Lung (tissue), 12 donors: ENCODE data around the gene ELMOD1. TPM values are rescaled to one million over a fixed set of nuclear protein-coding genes. Genes with fewer than 3 reads are reported as not detected.

Experiments used
- ATAC-seq: fragments of 200-7000 bp; cut with Tn5 transposase; one replicate; pipeline ENCODE4 v1.9.1; 2020; ENCODE audit warnings: moderate number of reproducible peaks; ENCODE audit not compliant: insufficient read depth, low FRiP score
- DNase-seq, 3 donors: peaks; one replicate each; pipeline ENCODE4 v3.0.0-alpha.2; 2013 to 2017
- H3K27ac ChIP-seq, 2 donors: one replicate each; pipeline ENCODE4 v1.5.1; 2013; ENCODE audit warnings: mild to moderate bottlenecking in 2 of 2, moderate library complexity in 2 of 2, control low read depth in 1 of 2, inconsistent platforms in 1 of 2, low read depth in 1 of 2, low read length in 1 of 2
- H3K27me3 ChIP-seq, 3 donors: one replicate each; pipeline ENCODE4 v1.5.1; 2013; ENCODE audit warnings: low read length in 2 of 3; ENCODE audit not compliant: control insufficient read depth in 3 of 3, insufficient read depth in 3 of 3
- H3K36me3 ChIP-seq, 4 donors: one replicate each; pipeline ENCODE4 v1.5.1; 2013; ENCODE audit warnings: low read length in 4 of 4, mild to moderate bottlenecking in 1 of 4, moderate library complexity in 1 of 4; ENCODE audit not compliant: control insufficient read depth in 4 of 4, insufficient read depth in 4 of 4
- H3K4me1 ChIP-seq, 5 donors: one replicate each; pipeline ENCODE4 v1.5.1; 2013; ENCODE audit warnings: low read length in 5 of 5, mild to moderate bottlenecking in 2 of 5, moderate library complexity in 1 of 5; ENCODE audit not compliant: control insufficient read depth in 5 of 5, insufficient read depth in 5 of 5
- H3K4me3 ChIP-seq: one replicate; pipeline ENCODE4 v1.5.1; 2013; ENCODE audit warnings: mild to moderate bottlenecking, control low read depth, moderate library complexity
- H3K9ac ChIP-seq, 2 donors: one replicate each; pipeline ENCODE4 v1.5.1; 2013; ENCODE audit warnings: low read length in 2 of 2, control low read depth in 1 of 2; ENCODE audit not compliant: insufficient read depth in 1 of 2
- H3K9me3 ChIP-seq, 4 donors: one replicate each; pipeline ENCODE4 v1.5.1; 2013; ENCODE audit warnings: low read length in 3 of 4, mild to moderate bottlenecking in 1 of 4, moderate library complexity in 1 of 4; ENCODE audit not compliant: control insufficient read depth in 4 of 4, insufficient read depth in 3 of 4
- WGBS, 2 donors: extraction: QIAGEN DNeasy Blood & Tissue Kit; methylation state at CpG; one replicate each; pipeline ENCODE4 v1.1.7; 2013; 5-methylcytosine and 5-hydroxymethylcytosine counted together
- polyA plus RNA-seq, 2 donors: library from polyadenylated mRNA; stranded (reverse); fragments of 200-250 nt; gene quantifications; one replicate each; pipeline ENCODE4 v1.2.1, GENCODE V29; 2013
- total RNA-seq, 2 donors: library from RNA; depleted of rRNA in 1 of 2; stranded (reverse); fragments of >200 nt in 1 of 2; gene quantifications; one replicate each; pipeline ENCODE4 v1.2.1, GENCODE V29; 2014 to 2021
- TF ChIP-seq, protein P1 (sequence below): IDR thresholded peaks from 2 replicates; pipeline ENCODE4 v1.5.1; 2012; ENCODE audit warnings: mild to moderate bottlenecking; ENCODE audit errors: control extremely low read depth, extremely low read depth
- donor health status: control.
- donor health status: control.
- donor health status: Bipolar disorder and iron deficiency.
- donor health status: healthy.
- donor health status: DM: yes; HTN: yes; CAD: no.

The ELMOD1 gene
- total and polyA plus RNA-seq, 4 donors: 0.19 to 1.9 (median 0.82) TPM

DNA sequence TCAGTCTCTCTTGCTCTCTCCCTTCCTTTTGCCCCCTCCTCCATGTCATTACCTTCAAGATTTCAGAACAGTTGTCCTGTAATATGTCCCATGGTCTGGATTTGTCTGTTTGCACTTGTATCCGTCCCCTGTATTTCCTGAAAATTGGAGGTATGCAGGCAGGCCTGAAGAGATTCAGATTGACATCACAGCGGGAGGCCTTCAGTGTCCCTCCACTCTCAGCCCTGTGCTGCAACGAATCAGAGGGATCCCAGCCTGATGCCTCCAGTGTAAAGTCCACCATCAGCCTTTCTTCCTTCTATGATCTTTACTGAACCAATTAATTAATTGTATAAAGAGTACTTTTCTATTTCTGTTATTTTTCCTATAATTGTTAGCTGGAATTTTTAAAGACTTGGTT is 57.3 kb downstream of the ELMOD1 start:
- Histone ChIP-seq H3K36me3 (no peaks in the 10 kb centered on the region), H3K4me3 (no peak overlapping the region), H3K9ac (no peak overlapping the region), H3K4me1 (no peaks in the 10 kb centered on the region), H3K27me3 (no peaks in the 10 kb centered on the region), H3K27ac (no peak overlapping the region), H3K9me3 (no peaks in the 10 kb centered on the region)
- 78 to 88% methylated on average over 3 of the region's 3 CpGs for WGBS, 2 donors
- TF ChIP-seq, protein P1, sequence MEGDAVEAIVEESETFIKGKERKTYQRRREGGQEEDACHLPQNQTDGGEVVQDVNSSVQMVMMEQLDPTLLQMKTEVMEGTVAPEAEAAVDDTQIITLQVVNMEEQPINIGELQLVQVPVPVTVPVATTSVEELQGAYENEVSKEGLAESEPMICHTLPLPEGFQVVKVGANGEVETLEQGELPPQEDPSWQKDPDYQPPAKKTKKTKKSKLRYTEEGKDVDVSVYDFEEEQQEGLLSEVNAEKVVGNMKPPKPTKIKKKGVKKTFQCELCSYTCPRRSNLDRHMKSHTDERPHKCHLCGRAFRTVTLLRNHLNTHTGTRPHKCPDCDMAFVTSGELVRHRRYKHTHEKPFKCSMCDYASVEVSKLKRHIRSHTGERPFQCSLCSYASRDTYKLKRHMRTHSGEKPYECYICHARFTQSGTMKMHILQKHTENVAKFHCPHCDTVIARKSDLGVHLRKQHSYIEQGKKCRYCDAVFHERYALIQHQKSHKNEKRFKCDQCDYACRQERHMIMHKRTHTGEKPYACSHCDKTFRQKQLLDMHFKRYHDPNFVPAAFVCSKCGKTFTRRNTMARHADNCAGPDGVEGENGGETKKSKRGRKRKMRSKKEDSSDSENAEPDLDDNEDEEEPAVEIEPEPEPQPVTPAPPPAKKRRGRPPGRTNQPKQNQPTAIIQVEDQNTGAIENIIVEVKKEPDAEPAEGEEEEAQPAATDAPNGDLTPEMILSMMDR: no peak
- no peak for DNase-seq
- ATAC-seq: no peak

DNA sequence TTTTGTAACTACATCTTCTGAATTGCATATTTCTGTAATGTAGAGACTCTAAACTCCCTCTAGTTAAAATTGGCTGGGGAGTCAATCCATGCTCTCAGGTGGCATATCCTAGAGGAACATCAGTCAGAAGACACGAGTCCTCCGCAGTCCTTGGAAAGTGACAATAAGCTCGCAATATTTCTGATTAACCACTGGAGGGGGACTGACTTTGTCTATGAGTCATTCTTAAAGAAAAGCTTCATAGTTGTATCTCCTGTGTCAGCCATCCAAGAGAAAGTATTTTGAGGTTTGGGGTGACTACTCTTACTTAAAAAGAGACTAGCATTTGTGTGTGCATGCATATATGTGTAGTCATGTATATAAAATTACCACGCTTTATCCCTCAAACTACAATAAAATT is 60.7 kb downstream of the ELMOD1 start:
- Histone ChIP-seq H3K9me3 (no peaks in the 10 kb centered on the region), H3K9ac (no peak overlapping the region), H3K4me1 (no peaks in the 10 kb centered on the region), H3K27ac (no peak overlapping the region), H3K27me3 (peaks cover 0 to 2% (median 0%) of the 10 kb centered on the region in 3 donors), H3K36me3 (no peaks in the 10 kb centered on the region), H3K4me3 (no peak overlapping the region)
- TF ChIP-seq, protein P1: no peak
- no peak for DNase-seq
- 84 to 86% methylated on average over 4 of the region's 4 CpGs for WGBS, 2 donors
- ATAC-seq: no peak

DNA sequence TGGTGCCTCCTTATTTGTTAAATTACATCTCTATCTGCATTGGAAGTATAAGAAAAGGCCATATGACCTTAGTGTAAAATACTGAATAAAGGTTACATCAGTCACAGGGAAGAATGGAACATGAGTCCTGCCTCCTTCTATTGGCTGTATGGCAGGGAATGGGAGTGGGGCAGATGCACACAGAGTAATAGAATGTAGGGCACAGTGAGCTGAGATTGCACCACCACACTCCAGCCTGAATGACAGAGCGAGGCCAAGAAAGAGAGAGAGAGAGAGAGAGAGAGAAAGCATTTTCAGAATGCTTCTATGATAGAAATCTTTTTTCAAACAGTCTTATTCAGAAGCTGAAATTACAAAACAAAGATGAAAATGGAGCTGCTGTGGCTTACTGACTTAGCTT is 62.1 kb downstream of the ELMOD1 start:
- no peaks in the 10 kb centered on the region for H3K4me1 ChIP-seq
- H3K27ac ChIP-seq: no peak overlapping the region
- TF ChIP-seq, protein P1: no peak
- WGBS, 2 donors: 81 to 88% methylated on average over 1 of the region's 1 CpG
- no peak overlapping the region for H3K9ac ChIP-seq
- peaks cover 0 to 2% (median 0%) of the 10 kb centered on the region in 3 donors for H3K27me3 ChIP-seq
- DNase-seq: no peak
- no peak overlapping the region for H3K4me3 ChIP-seq
- ATAC-seq: no peak
- no peaks in the 10 kb centered on the region for H3K9me3 ChIP-seq
- no peaks in the 10 kb centered on the region for H3K36me3 ChIP-seq

DNA sequence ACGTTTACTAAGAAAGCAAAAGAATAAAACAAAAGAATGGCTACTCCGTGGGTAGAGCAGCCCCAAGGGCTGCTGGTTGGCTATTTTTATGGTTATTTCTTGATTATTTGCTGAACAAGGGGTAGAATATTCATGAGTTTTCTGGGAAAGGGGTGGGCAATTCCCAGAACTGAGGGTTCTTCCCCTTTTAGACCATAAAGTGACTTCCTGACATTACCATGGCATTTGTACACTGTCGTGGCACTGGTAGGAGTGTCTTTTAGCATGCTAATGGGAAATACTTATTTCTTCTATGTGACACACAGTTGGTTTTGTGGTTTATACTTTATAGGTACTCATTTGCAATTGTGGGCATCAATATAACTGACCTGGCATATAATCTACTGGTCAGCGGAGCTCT is 64.7 kb downstream of the ELMOD1 start:
- 55 to 72% methylated on average over 4 of the region's 4 CpGs for WGBS, 2 donors

More for the DNA sequence above, 64.7 kb downstream of the ELMOD1 start:
- Histone ChIP-seq H3K36me3 (no peaks in the 10 kb centered on the region), H3K4me3 (no peak overlapping the region), H3K27ac (no peak overlapping the region), H3K4me1 (no peaks in the 10 kb centered on the region), H3K9ac (no peak overlapping the region), H3K9me3 (no peaks in the 10 kb centered on the region), H3K27me3 (peaks cover 0 to 2% (median 0%) of the 10 kb centered on the region in 3 donors)
- no peak for DNase-seq
- TF ChIP-seq, protein P1: no peak
- no peak for ATAC-seq
